ENCODE data around the gene PTPRD. TPM values are rescaled to one million over a fixed set of nuclear protein-coding genes. Genes with fewer than 3 reads are reported as not detected.

Gene PTPRD
- total RNA-seq, 1 experiment from 2014 or later = 32.5 TPM

GRCh38 chr9:10403283-10403682 lies 209.5 kb downstream of the PTPRD start:
- H3K4me2 ChIP-seq (ENCODE audit: insufficient read depth, insufficient read length, low read length) = no peak overlapping the region
- H3K4me1 Mint-ChIP-seq = no peaks in the 10 kb centered on the region
- no peak overlapping the region for H3K27ac ChIP-seq (ENCODE audit: insufficient read length, low read depth, low read length)
- no peak overlapping the region for H4K5ac ChIP-seq (ENCODE audit: insufficient read length, low read depth, low read length)
- H3K23me2 ChIP-seq (ENCODE audit: insufficient read length, low read depth, low read length, poor library complexity, severe bottlenecking) = no peaks in the 10 kb centered on the region
- no peak overlapping the region for H4K8ac ChIP-seq (replicated peaks; ENCODE audit: insufficient read length, low read depth, low read length)
- H2BK120ac ChIP-seq (ENCODE audit: low read depth, low read length, poor library complexity, severe bottlenecking) = no peak overlapping the region
- WGBS (ENCODE audit: extremely low coverage, insufficient read length, low lambda C conversion rate) = no CpG with 5 or more reads among the region's 1 CpG
- no peak overlapping the region for H3K4me3 Mint-ChIP-seq
- no peak overlapping the region for H3K23ac ChIP-seq (ENCODE audit: insufficient read length, low read depth, low read length)
- H3K27me3 ChIP-seq (ENCODE audit: insufficient read depth, low read length) = no peaks in the 10 kb centered on the region
- H3K79me1 ChIP-seq (ENCODE audit: insufficient read depth, low read depth, low read length, poor library complexity, severe bottlenecking) = no peaks in the 10 kb centered on the region
- H2BK12ac ChIP-seq (ENCODE audit: insufficient read length, low read depth, low read length) = no peak overlapping the region
- no peak overlapping the region for H3K27ac Mint-ChIP-seq
- no peak overlapping the region for H3K14ac ChIP-seq (ENCODE audit: insufficient read depth, low read length)
- H2AFZ ChIP-seq (ENCODE audit: low read length) = no peak overlapping the region
- H3K56ac ChIP-seq (ENCODE audit: insufficient read length, low read depth, low read length) = no peak overlapping the region
- H3K18ac ChIP-seq (ENCODE audit: insufficient read length, low read depth, low read length) = no peak overlapping the region
- H2AK5ac ChIP-seq (ENCODE audit: insufficient read length, low read length) = no peak overlapping the region
- H3K36me3 Mint-ChIP-seq (ENCODE audit: insufficient read depth in 1 of 3, low read depth in 3 of 3) = no peaks in the 10 kb centered on the region
- H3K9ac ChIP-seq (ENCODE audit: extremely low read depth, insufficient read length, low read length) = no peak overlapping the region
- H2BK20ac ChIP-seq (ENCODE audit: low read depth, low read length, poor library complexity, severe bottlenecking) = no peak overlapping the region
- H4K20me1 ChIP-seq (ENCODE audit: control insufficient read depth, insufficient read depth, insufficient read length) = no peaks in the 10 kb centered on the region
- DNase-seq = no peak
- H3K79me2 ChIP-seq (ENCODE audit: insufficient read depth, low read length) = no peaks in the 10 kb centered on the region
- no peak overlapping the region for H3T11ph ChIP-seq (ENCODE audit: low read length)
- H2BK5ac ChIP-seq (ENCODE audit: insufficient read length, low read length) = no peak overlapping the region
- H3K9me3 ChIP-seq (ENCODE audit: control insufficient read depth, low read depth, low read length) = no peaks in the 10 kb centered on the region
- H3K9me3 Mint-ChIP-seq = no peaks in the 10 kb centered on the region
- H2BK15ac ChIP-seq (ENCODE audit: low read depth, low read length) = no peak overlapping the region
- H4K91ac ChIP-seq (ENCODE audit: insufficient read length, low read depth, low read length) = no peak overlapping the region
- no peak for TF ChIP-seq CTCF (conservative IDR thresholded peaks at IDR 0.05)
- H3K4me1 ChIP-seq (ENCODE audit: insufficient read depth, low read length) = no peaks in the 10 kb centered on the region
- H3K4ac ChIP-seq (ENCODE audit: low read depth, low read length) = no peak overlapping the region
- H3K27me3 Mint-ChIP-seq (ENCODE audit: low read depth) = no peaks in the 10 kb centered on the region

Measured in H9 (cell line).